ENCODE results near the gene CLNK. TPM values are rescaled to one million over a fixed set of nuclear protein-coding genes. Genes with fewer than 3 reads are reported as not detected.
"Not testable (repeated sequence)": the region's sequence is repeated elsewhere in the genome, so short reads cannot be mapped to it uniquely, and the experiment has no call there.

Gene CLNK
- polyA plus RNA-seq, 1 donor from 2014 or later = 2.6 TPM

DNA sequence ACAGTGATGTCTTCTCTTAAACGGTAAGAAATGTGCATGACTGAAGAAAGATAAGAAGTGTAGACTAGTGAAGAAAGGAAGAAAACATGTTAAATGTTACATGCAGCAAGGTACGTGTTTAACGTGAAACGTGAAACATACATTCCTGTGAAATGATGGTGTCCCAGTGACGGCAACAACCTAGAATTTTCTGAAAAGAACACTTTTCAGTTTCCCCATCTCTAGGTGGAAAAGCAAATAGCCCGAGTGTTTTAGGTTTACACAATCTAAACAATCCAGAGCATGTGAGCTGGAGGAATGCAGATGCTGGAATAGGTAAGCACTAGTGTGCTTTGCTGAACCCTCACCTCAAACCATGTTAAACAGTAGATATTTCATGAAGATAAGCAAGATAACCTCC, 60.7 kb downstream of the CLNK start:
- Mint-ChIP-seq H3K4me1 (peaks cover 10 to 20% (median 11%) of the 10 kb centered on the region in 3 donors), H3K27ac (peak overlapping the region in 1 of 3 donors; percentile 87), H3K27me3 (no peaks in the 10 kb centered on the region), H3K36me3 (peaks cover 4% of the 10 kb centered on the region), H3K4me3 (no peak overlapping the region), H3K9me3 (no peaks in the 10 kb centered on the region)

- H3K36me3 Mint-ChIP-seq = peaks cover 7% of the 10 kb centered on the region
Measured at GRCh38 chr4:10623241-10623640, 61.3 kb downstream of the CLNK start.

DNA sequence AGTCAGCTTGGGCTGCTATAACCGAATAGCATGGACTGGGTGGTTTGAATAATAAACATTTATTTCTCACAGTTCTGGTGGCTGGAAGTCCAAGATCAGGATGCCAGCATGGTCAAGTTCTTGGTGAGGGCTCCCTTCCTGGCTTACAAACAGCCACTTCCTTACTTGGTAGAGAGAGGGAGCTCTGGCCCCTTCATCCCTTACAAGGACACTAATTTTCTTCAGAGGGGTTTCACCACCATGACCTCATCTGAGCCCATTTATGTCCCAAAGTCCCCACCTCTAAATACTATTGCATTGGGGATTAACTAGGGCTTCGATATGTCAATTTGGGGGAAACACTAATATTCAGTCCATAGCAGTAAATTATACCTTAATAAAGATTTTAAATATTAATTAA, 61.8 kb downstream of the CLNK start:
- no peak overlapping the region for H3K27ac Mint-ChIP-seq
- peaks cover 10% of the 10 kb centered on the region for H3K36me3 Mint-ChIP-seq
- no peaks in the 10 kb centered on the region for H3K27me3 Mint-ChIP-seq
- H3K9me3 Mint-ChIP-seq = no peaks in the 10 kb centered on the region
- peaks cover 10 to 17% (median 11%) of the 10 kb centered on the region in 3 donors for H3K4me1 Mint-ChIP-seq
- no peak overlapping the region for H3K4me3 Mint-ChIP-seq

More at GRCh38 chr4:10623241-10623640, 61.3 kb downstream of the CLNK start:
- Mint-ChIP-seq H3K9me3 (no peaks in the 10 kb centered on the region), H3K4me3 (no peak overlapping the region), H3K27me3 (no peaks in the 10 kb centered on the region), H3K4me1 (peaks cover 10 to 17% (median 11%) of the 10 kb centered on the region in 3 donors), H3K27ac (no peak overlapping the region)

- no peak overlapping the region for H3K27ac Mint-ChIP-seq
Measured at GRCh38 chr4:10620935-10621488, 63.6 kb downstream of the CLNK start.

DNA sequence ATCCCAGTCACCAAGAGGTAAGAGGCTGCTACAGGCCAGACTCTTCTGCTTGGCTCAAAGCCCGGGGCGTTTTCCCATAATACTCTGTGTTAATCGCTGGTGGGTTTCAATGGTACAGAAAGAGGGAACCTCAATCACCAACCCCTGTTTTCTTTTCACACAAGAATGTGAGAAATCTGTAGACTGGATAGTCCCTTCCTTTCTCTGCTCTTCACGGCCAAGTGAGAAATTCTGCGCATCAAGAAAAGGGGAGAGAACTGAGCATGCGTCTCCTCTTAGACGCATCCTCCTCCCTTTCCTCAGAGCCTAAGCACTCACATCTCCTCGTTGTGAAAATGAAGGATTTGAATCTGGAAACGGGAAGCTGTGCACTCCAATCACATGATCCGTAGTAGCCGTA, 64.7 kb downstream of the CLNK start:
- peaks cover 11% of the 10 kb centered on the region for H3K36me3 Mint-ChIP-seq
- H3K4me1 Mint-ChIP-seq = peaks cover 5 to 11% (median 10%) of the 10 kb centered on the region in 3 donors
- no peaks in the 10 kb centered on the region for H3K27me3 Mint-ChIP-seq
- H3K9me3 Mint-ChIP-seq = no peaks in the 10 kb centered on the region
- H3K27ac Mint-ChIP-seq = peak overlapping the region in 1 of 3 donors; percentile 68
- no peak overlapping the region for H3K4me3 Mint-ChIP-seq

More at GRCh38 chr4:10620935-10621488, 63.6 kb downstream of the CLNK start:
- Mint-ChIP-seq H3K27me3 (no peaks in the 10 kb centered on the region), H3K4me3 (no peak overlapping the region), H3K9me3 (no peaks in the 10 kb centered on the region), H3K4me1 (peaks cover 10 to 16% (median 11%) of the 10 kb centered on the region in 3 donors), H3K36me3 (peaks cover 11% of the 10 kb centered on the region)

- no peak overlapping the region for H3K4me3 Mint-ChIP-seq
- H3K27ac Mint-ChIP-seq = peak overlapping the region in 1 of 3 donors; percentile 68
- H3K4me1 Mint-ChIP-seq = peaks cover 5 to 11% (median 10%) of the 10 kb centered on the region in 3 donors
- H3K36me3 Mint-ChIP-seq = peaks cover 13% of the 10 kb centered on the region
- H3K27me3 Mint-ChIP-seq = no peaks in the 10 kb centered on the region
- no peaks in the 10 kb centered on the region for H3K9me3 Mint-ChIP-seq
Measured at GRCh38 chr4:10619220-10619619, 65.3 kb downstream of the CLNK start.

GRCh38 chr4:10614926-10615325, 69.6 kb downstream of the CLNK start:
- not testable (repeated sequence) for H3K27ac Mint-ChIP-seq, H3K4me3 Mint-ChIP-seq, H3K9me3 Mint-ChIP-seq, H3K4me1 Mint-ChIP-seq, H3K27me3 Mint-ChIP-seq, H3K36me3 Mint-ChIP-seq

- peaks cover 9% of the 10 kb centered on the region for H3K36me3 Mint-ChIP-seq
- no peaks in the 10 kb centered on the region for H3K9me3 Mint-ChIP-seq
- no peak overlapping the region for H3K4me3 Mint-ChIP-seq
- peaks cover 2% of the 10 kb centered on the region for H3K27me3 Mint-ChIP-seq
- peaks cover 0 to 2% (median 1%) of the 10 kb centered on the region in 3 donors for H3K4me1 Mint-ChIP-seq
- H3K27ac Mint-ChIP-seq = no peak overlapping the region
Measured at GRCh38 chr4:10613926-10614478, 70.6 kb downstream of the CLNK start.

DNA sequence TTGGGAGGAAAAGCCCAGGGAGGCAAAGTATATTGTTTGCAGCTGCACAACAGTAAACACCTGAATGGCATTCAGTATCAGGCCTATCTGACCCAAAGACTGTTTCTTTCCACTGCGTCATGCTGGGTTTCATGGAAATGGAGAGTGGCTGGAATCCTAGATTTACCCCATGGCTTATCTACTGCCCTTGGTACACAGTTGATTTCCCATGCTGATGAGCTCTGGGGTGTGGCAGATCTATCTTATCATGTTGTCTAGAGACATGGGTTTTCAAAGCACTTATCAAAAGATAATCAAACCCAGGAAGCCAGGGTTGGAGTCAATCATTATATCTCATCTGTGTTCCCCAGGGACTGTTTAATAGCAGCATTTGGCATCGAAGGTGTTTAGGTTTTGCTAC, 72.1 kb downstream of the CLNK start:
- H3K27ac Mint-ChIP-seq = no peak overlapping the region
- no peaks in the 10 kb centered on the region for H3K9me3 Mint-ChIP-seq
- H3K4me3 Mint-ChIP-seq = no peak overlapping the region
- peaks cover 0 to 2% (median 1%) of the 10 kb centered on the region in 3 donors for H3K4me1 Mint-ChIP-seq
- peaks cover 2% of the 10 kb centered on the region for H3K36me3 Mint-ChIP-seq
- peaks cover 2% of the 10 kb centered on the region for H3K27me3 Mint-ChIP-seq

- Mint-ChIP-seq H3K27me3 (peaks cover 2% of the 10 kb centered on the region), H3K4me3 (no peak overlapping the region), H3K9me3 (no peaks in the 10 kb centered on the region)
Measured at GRCh38 chr4:10611673-10612072, 72.9 kb downstream of the CLNK start.

GRCh38 chr4:10608501-10609219, 75.9 kb downstream of the CLNK start:
- H3K27ac Mint-ChIP-seq = no peak overlapping the region
- H3K36me3 Mint-ChIP-seq = peaks cover 2% of the 10 kb centered on the region
- H3K4me1 Mint-ChIP-seq = peaks cover 0 to 2% (median 1%) of the 10 kb centered on the region in 3 donors
- H3K4me3 Mint-ChIP-seq = no peak overlapping the region
- H3K9me3 Mint-ChIP-seq = peaks cover 0 to 1% (median 0%) of the 10 kb centered on the region in 3 donors
- H3K27me3 Mint-ChIP-seq = peaks cover 2% of the 10 kb centered on the region

More at GRCh38 chr4:10611673-10612072, 72.9 kb downstream of the CLNK start:
- peaks cover 2% of the 10 kb centered on the region for H3K36me3 Mint-ChIP-seq
- no peak overlapping the region for H3K27ac Mint-ChIP-seq
- H3K4me1 Mint-ChIP-seq = peaks cover 0 to 2% (median 1%) of the 10 kb centered on the region in 3 donors

DNA sequence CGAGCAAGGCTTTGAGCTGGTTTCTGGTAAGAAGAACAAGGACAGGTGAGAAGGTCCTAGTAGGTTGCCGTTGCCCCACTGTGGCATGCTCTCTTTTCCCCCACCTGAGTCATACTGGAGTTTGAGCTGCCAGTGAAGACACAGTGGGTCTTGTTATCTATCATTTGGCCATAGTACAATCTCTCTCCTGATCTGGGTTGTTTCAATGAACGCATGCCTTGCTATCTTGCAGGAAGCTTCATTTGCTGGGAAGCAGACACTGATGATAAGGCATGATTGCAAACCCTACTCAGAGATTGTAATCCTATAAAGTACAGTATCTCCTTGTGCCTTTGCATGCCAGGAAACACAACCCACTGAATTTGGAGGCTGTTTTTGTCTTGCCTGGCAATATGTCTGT, 77.4 kb downstream of the CLNK start:
- Mint-ChIP-seq H3K4me3 (no peak overlapping the region), H3K9me3 (peaks cover 0 to 1% (median 0%) of the 10 kb centered on the region in 3 donors), H3K36me3 (peaks cover 4% of the 10 kb centered on the region), H3K4me1 (peaks cover 0 to 2% (median 1%) of the 10 kb centered on the region in 3 donors), H3K27me3 (peaks cover 2% of the 10 kb centered on the region), H3K27ac (no peak overlapping the region)

GRCh38 chr4:10606483-10607155, 77.9 kb downstream of the CLNK start:
- H3K27me3 Mint-ChIP-seq = peaks cover 2% of the 10 kb centered on the region
- no peak overlapping the region for H3K27ac Mint-ChIP-seq
- H3K4me1 Mint-ChIP-seq = peaks cover 0 to 2% (median 1%) of the 10 kb centered on the region in 3 donors
- H3K36me3 Mint-ChIP-seq = peaks cover 4% of the 10 kb centered on the region
- H3K9me3 Mint-ChIP-seq = peaks cover 0 to 1% (median 0%) of the 10 kb centered on the region in 3 donors
- no peak overlapping the region for H3K4me3 Mint-ChIP-seq

GRCh38 chr4:10605746-10606482, 78.7 kb downstream of the CLNK start:
- Mint-ChIP-seq H3K4me1 (peaks cover 0 to 2% (median 1%) of the 10 kb centered on the region in 3 donors), H3K4me3 (no peak overlapping the region), H3K27me3 (peaks cover 1% of the 10 kb centered on the region)

More at GRCh38 chr4:10605746-10606482, 78.7 kb downstream of the CLNK start:
- H3K9me3 Mint-ChIP-seq = peaks cover 0 to 1% (median 0%) of the 10 kb centered on the region in 3 donors
- H3K36me3 Mint-ChIP-seq = peaks cover 4% of the 10 kb centered on the region
- H3K27ac Mint-ChIP-seq = no peak overlapping the region

Data from IgD-negative memory B cell (primary cell).